ENCODE results near the gene TMEM170A. TPM values are rescaled to one million over a fixed set of nuclear protein-coding genes. Genes with fewer than 3 reads are reported as not detected.
"Not testable (repeated sequence)": the region's sequence is repeated elsewhere in the genome, so short reads cannot be mapped to it uniquely, and the experiment has no call there.

The TMEM170A gene
- total RNA-seq, 1 experiment from 2014 or later = 15.3 TPM

DNA sequence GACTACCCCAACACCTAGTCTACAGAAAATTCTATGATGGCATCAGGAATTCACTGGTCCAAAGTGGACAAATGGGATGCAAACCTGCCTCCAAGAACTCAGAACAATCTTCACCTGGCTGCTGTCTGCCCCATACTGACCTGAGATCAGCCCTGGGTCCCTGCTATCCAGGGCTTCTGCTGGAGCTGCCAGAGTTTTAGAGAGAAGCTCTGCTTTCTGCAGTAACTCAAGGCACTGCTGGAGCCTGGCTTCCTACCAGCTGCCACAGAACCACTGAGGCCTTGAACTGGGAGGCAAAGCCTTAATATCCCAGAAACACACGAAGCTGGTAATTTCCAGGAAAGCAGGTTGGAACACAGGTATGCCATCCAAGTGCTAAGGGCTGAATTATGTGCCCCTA lies 7.5 kb downstream of the TMEM170A start:
- no peak for DNase-seq (ENCODE audit: low read depth)

DNA sequence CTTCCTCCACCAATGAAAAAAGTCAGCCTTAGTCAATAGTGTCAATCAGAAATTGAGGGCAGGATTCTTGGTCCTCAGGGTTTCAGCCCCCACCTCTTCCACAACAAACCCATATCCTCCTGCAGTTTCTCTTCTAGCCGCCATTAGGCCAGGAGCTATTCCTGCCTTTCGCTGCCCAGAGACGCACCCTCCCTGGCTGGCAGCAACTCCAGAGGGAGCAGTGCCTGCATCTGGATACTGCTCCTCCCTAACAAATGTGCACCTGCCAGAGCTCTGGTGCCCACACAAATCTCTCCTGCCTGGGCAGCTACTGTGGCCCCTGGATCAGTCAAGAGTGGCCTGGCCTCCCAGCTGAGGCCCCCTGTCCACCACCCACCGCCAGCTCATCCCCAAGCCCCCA lies 8.0 kb downstream of the TMEM170A start:
- DNase-seq (ENCODE audit: low read depth) = not testable (repeated sequence)

GRCh38 chr16:75455677-75456076 lies 8.8 kb downstream of the TMEM170A start:
- no peak for DNase-seq (ENCODE audit: low read depth)

GRCh38 chr16:75452464-75453190 lies 11.9 kb downstream of the TMEM170A start:
- no peak for DNase-seq (ENCODE audit: low read depth)

DNA sequence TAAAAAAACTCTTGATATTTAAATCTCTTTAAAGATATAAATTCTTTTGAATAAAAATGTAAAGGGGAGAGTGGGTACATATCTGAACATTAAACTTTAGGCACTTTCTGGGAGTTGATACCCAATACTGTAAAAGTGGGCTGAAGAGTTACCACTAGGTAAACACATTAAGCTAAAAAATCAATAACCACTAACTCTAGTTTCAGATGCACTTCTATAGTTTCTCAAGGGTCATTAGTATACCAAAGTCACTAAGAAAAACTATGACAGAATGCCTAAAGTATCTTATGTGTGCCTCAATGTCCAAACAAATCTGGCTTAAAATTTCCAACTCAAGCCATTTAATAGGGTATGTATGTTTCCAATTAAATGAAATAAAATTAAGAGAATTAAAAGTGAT lies 18.1 kb downstream of the TMEM170A start:
- no peak for DNase-seq (ENCODE audit: low read depth)

- DNase-seq (ENCODE audit: low read depth) = no peak
These were observed 19.2 kb downstream of the TMEM170A start for GRCh38 chr16:75445298-75445697.

GRCh38 chr16:75443298-75443697 lies 21.2 kb downstream of the TMEM170A start:
- DNase-seq (ENCODE audit: low read depth) = no peak

DNA sequence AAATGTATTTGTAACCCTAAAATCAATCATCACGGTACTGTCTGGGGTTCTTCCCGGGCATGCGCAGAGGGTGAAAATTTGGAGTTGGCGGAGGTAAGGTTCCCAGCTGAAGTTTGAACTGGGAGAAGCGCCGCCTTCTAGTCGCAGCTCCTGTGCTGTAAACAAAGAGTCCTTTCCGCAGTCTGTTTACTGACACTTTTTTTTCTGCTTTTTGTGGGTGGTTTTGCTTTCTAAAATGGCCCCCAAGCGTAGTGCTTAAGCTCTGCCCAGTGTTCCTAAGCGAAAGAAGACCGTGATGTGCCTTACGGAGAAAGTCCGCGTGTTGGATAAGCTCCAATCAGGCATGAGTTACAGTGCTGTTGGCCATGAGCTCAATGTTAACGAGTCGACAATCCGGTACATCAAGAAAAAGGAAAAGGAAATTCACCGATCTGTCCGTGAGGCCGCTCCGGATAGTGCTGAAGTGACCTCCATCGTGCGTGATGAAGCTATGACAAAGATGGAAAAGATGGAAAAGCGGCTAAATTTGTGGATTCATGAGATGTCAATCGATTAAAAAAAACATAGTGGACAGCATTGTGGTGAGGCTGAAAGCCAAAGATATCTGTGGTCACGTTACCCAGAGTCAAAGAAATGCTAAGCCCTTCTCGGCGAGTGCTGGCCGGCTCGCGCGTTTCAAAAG lies 30.6 kb downstream of the TMEM170A start:
- DNase-seq (ENCODE audit: low read depth) = no peak

DNA sequence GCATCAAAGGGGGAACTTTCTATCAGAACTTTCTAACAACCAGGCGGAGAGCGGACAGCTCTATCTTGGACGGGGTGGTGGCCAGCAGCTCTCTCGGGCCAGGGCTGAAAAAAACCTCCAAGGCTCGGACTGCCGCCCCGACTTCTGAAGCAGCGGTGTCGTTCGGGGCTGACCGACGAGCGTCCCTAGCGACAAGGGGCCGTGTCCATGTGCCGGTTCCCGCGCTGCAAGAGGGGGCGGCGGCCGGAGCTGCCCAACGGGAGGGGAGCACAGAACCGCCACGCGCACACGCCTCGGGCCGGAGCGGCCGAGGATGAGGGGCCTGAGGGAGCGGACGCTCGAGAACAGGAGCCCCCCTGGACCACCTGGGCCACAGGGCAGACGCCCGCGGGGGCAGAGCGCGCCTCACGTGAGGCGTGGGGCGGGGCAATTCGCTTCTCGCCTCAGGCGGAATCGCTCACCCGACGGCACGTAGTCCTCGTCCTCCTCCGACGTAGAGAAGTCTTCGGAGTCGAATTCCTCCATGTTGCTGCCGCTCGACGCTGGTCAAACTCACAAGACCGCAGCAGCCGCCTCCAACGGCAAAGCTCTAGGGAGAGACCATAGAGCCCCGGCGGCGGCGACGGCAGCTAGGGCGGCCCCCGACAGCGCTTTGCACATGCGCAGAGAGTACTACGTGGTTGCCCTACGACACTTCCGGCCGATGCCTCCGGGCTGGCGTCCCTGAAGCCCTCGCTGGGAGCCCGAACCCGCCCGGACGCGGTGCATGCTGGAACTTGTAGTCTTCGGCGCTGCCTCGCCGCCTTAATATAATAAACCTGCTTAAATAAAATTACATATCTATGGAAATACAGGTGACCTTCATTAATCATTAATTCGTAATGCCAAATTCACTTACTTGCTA lies 31.4 kb downstream of the TMEM170A start, which contains the start of gene CFDP1:
CFDP1 (minus strand) TSS at position 676 of the 904 bp plus-strand sequence; CDS start at position 525, 151 bp downstream.
- peak; percentile 87 for DNase-seq (ENCODE audit: low read depth)

- no peak for DNase-seq (ENCODE audit: low read depth)
These were observed 34.7 kb downstream of the TMEM170A start for GRCh38 chr16:75429621-75430403.

- DNase-seq (ENCODE audit: low read depth) = not testable (repeated sequence)
These were observed 38.0 kb downstream of the TMEM170A start for GRCh38 chr16:75426524-75426923.

DNA sequence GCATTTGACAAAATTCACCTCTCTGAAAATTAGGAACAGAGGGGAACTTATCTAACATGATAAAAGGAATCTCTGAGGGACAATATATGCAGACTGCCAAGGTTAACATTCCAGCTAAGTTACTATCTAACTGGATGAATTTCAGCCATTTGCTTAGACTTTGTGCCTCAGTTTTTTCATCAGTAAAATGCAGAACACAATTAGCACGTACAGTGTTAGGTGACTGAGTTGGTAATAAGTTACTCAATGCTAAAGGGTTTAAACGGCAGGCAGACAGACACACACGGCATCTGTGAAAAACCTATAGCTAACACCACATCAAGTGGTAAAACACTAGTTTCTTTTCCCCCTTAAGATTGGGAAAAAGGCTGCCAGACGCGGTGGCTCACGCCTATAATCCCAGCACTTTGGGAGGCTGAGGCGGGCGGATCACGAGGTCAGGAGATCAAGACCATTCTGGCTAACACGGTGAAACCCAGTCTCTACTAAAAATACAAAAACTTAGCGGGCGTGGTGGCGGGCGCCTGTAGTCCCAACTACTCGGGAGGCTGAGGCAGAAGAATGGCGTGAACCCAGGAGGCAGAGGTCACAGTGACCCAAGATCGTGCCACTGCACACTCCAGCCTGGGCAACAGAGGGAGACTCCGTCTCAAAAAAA lies 40.3 kb downstream of the TMEM170A start:
- not testable (repeated sequence) for DNase-seq (ENCODE audit: low read depth)

DNA sequence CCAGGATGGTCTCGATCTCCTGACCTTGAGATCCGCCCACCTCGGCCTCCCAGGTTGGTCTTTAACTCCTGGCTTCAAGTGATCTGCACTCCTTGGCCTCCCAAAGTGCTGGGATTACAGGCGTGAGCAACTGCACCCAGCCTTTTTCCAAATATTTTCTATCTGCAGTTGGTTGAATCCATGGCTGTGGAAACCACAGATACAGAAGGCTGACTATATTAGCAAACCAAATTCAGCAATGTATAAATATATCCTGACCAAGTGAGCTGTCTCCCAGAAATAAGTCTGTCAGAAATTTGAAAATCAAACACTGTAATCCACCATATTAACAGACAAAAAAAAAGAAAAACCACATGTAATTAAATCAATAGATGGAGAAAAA lies 40.8 kb downstream of the TMEM170A start:
- no peak for DNase-seq (ENCODE audit: low read depth)

GRCh38 chr16:75421820-75422126 lies 42.7 kb downstream of the TMEM170A start:
- DNase-seq (ENCODE audit: low read depth) = no peak

GRCh38 chr16:75420987-75421819 lies 43.3 kb downstream of the TMEM170A start:
- DNase-seq (ENCODE audit: low read depth) = peak; percentile 70

DNA sequence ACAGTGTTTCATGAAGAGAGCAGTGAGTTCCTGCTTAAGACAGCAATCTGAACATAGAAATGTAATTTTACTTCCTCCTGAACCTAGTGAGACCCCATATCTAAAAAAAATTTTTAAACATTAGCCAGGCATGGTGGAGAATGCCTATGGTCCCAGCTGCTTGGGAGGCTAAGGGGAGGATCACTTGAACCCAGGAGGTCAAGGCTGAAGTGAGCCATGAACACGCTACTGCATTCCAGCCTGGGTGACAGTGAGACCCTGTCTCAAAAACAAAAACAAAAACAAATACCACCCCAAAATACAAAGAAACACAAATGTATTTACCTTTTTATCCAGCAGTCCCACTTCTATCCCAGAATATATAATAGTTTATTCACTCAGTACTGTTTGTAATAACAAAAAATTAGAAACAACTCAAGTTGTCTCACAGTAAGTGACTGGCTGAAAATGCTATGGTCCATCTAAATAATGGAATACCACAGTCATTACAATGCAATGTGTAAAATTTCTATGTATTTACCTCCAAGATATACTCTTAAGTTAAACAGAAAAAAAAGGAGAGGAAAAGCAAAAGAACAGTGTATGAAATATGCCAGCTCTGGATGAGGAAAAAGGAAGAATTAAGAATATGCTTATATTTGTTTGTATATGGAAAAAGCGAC lies 47.5 kb downstream of the TMEM170A start:
- no peak for DNase-seq (ENCODE audit: low read depth)

DNA sequence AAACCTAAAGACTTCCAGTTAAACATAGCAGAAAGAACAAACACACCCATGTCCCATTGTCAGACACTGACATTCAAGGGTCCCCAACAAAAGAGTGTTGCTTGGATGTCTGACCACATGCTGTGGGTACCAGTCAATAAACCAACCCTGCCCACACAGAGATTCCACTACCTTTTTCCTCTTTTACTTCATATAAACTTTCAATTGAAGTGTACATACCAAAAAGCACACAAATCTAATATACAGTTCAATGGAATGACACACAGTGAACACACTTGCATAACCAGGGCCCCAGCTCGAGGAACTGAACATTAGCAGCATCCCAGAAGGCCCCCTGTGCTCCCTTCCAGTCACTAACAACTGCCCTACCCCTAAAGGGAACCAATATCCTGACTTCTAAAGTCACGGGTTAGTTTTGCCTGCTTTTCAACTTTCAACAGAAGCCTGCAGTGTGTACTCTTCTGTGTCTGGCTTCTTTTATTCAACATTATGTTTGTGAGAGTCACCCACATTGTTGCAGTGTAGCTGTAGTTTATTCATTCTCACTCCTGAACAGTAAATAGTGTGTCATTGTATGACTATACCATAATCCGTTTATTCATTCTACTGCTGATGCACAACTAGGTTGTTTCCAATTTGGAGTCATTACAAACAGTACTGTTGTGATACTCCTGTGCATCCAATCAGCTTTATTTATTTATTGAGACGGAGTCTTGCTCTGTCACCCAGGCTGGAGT lies 49.2 kb downstream of the TMEM170A start:
- DNase-seq (ENCODE audit: low read depth) = no peak

GRCh38 chr16:75413951-75414350 lies 50.5 kb downstream of the TMEM170A start:
- no peak for DNase-seq (ENCODE audit: low read depth)
